NCI-H2029 treated with DMSO at 0.1 percent for 48 hours (cell line): ENCODE results near the gene LRIG2.
"Not testable (repeated sequence)": the region's sequence is repeated elsewhere in the genome, so short reads cannot be mapped to it uniquely, and the experiment has no call there.

Source experiments
- DNase-seq: peaks from one replicate; lab custom pipeline; 2025; lab: John Stamatoyannopoulos, UW

Gene LRIG2

GRCh38 chr1:113129529-113130185, 56.7 kb downstream of the LRIG2 start:
- DNase-seq, result no peak

DNA sequence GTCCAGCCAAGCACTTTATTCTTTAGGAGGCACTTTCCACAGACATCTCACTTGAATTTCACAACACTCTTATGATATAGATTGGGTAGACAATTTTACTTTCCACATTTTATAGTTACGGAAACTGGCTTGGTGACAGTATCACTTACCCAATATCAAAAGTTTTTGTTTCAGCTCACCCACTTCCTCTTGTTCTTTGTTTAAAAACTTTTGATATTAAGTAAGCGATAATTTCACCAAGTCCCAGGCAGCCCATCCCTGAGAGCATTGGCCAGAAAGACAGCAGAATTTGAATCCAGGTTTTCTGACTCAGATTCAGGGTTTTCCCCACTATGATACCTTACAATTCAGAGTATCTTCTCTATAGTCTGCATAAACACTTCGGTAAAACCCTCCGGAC, 60.0 kb downstream of the LRIG2 start:
- DNase-seq, result no peak

DNA sequence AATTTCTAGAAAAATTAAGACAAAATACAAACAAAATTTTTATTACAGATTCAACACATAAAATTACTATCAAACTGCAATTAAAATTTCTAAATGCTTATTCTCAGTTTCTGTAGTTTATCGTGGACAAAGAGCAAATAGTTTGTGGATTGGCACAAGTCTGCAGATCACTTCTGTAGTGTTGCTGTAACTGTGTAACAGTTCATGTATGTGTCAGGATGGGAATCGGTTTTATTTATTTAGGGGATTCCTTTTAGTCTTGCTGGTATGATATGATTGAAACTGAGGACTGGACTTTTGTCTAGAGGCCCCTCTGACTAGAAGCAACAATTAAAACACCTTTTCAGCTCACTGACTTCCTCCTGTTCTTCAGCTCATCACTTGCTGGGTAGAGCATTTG, 60.8 kb downstream of the LRIG2 start:
- no peak for DNase-seq

- no peak for DNase-seq
These were observed 62.5 kb downstream of the LRIG2 start for GRCh38 chr1:113135460-113135859.

DNA sequence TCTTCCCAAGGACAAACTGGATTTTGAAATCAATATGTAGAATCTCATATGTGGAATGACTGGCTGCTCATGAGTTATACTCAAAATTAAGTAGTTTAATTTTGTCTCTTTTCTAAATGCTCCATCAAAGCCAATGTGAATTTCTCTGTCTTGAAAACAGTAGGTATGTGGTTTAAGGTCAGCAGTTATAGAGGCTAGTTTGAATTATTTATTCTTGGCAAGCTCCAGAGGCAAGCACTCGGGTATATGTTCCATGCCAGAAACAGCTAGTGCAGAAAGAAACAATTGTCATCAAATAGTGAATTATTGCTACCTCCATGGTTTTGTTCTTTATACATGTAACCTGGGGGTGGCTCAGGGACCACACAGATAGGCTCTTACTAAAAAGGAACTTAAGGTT, 63.5 kb downstream of the LRIG2 start:
- DNase-seq, result no peak

DNA sequence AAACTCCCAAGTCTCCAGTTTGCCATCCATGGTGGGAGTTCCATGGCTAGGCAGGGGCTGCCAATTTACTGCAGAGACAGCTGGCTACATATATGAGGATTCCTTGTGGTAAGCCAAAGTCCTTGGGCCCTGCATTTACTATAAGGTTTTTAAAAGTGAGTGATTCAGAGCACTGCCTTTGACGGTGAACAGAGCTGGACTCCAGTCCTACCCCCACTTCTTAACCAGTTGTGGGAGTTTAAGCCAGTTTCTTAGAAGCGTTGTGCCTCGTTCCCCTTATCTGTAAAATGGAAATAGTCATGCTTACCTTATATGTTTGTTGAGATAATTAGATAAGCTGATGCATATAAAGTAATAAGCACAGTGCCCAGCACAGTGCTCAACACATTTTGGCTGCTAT, 64.6 kb downstream of the LRIG2 start:
- no peak for DNase-seq

DNA sequence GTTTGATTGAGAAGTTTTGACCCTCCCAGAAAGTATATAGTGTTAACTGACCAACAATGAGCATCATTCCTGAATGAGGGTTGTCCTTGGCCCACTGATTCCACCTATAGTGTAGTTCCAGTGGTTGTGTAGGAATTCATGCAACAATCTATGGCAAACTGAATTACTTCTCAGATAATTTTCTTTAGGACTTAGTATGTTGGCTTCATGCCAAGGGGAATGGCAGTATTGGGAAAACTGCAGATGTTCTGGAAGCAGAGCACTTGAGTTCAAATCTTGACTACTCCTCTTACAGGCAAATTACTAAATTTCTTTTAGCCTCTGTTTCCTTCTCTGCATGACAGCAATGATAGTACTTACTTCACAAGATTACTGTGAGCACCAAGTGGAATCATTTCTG, 65.8 kb downstream of the LRIG2 start:
- no peak for DNase-seq

DNA sequence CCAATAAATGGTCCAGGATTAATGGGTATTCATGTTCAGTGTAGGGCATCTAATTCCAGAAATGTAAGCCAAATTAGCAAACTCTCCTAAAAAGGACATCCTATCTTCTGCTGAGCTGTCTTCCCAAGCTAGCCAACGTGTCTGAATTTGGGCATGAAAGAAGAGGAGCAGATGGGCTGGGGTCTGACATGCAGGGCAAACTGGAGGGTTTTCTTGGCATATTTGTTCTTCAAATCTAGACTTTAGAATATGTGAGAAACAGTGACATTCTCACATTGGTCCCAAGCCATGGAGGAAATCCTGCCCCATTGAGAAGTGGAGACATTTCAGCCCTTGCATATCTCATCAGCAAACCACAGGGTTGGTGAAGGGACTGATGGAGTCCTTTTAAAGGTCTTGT, 67.2 kb downstream of the LRIG2 start:
- no peak for DNase-seq

DNA sequence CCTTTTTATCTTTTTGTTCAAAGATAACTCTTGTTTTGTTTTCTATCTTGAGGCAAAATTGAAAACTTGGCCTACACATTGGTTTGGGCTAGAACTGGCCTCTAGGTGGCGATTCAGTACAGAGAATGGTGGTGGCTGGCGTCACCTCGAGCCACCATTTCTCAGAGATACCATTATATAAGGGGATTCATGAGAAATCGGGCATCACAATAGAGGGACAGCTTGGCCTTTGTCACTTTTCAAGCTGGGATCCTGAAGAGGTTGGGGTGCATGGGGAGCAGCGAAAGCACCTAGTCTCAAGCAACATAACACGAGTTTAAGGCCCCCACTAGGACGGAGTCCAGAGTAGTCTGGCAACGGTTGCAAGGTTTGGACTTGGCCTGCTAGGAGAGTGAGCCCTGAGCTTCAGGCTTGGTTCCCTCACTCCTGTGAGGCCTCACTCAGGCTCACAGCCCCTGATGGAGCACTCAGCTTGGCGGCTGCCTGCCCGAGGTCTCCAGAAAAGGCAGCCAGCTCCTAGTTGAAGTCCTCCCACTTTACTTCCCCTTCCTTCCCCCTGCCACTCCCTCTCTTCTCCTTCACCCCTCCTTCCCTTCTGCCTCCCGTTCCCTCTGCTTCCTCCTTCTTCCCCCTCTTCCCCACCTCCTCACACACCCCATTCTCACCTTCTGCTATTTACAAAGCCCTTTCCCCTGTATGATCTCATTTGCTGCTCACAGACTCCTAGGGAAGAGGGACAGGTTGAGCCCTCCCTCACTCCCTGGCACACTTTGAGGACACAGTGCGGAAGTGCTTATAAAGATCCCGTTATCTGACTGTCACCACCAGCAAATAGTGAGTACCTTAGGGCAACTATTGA, 67.8 kb downstream of the LRIG2 start:
- DNase-seq, result peak; percentile 4

DNA sequence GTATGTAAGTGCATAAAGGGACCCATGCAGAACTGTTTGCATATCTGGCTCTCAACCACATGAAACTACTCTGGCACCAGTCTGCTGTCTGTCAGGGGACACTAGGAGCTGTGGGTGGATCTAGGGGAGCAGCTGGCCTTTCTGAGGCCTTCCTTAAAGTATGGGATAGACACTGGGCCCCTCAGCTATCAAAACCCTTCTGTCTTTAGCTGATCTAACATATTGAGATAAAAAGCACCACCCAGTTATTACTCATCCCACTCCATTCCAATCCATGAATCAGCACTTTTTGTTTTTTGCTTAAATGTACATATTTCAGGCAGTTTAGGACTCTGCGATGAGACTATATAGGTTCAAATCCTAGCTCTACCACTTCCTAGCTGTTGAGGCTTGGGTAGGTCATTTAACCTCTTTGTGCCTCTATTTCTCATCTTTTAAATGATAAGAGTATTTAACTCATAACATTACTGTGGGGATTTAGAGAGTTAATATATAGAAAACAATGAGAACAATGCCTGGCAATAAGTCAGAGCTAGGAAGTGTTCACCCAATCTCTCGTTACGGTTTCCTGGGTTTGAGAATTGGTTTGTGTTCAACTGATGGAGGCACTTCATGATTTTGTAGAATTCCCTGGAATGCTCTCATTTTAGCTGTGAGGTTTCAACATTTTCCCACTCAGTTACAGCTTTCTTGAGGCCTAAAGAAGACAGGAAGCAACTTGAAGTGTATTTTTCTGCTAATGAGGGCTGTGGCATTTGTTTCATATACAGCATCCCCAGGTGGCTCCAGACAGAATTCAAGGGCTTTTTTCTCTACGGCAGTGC, 68.9 kb downstream of the LRIG2 start:
- DNase-seq, result no peak

- no peak for DNase-seq
These were observed 69.8 kb downstream of the LRIG2 start for GRCh38 chr1:113142791-113143190.

GRCh38 chr1:113146242-113147072, 73.5 kb downstream of the LRIG2 start:
- DNase-seq, result no peak

DNA sequence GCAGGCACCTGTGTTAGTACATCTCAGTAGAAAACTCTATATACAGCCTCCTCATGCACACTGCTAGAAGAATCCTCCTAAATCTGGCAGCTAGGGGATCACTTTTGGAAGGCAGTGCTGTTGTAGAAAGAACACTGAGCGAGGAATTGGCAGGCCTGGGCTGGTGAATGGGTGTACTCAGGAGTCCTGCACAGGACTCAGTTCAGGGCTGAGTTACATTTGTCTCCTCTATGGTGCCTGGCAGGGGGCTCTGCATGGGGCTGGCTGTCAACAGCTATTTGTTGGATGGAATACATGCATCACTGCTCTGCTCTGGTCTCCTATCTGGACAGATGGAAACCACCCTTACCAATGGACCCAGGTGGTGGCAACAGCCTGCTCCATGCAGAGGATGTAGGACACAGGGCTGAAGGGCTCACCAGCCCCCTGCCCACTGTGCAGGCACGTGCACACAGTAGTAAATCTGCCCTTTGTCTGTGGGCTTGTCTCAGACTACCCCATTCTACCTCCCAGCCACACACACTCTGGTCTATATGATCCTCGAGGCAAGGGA, 74.2 kb downstream of the LRIG2 start:
- no peak for DNase-seq

DNA sequence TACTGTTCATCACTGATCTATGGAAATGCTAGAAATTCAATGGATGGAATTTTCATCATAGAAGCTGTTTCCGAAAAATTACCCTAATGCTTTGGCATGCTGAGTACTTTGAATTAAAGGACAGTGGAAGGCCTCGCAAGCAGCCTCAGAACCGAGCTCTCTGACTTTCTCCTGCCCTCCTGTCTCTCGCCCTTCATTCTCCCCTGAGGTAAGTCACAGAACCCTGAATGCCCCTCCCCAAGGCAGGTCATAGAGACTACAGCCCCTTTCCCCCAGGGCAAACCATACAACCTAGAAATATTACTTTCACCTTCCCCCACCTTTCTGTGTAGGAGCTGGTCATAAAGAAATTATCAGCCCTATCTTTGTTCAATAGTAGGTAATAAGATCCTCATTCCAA, 74.8 kb downstream of the LRIG2 start:
- no peak for DNase-seq

DNA sequence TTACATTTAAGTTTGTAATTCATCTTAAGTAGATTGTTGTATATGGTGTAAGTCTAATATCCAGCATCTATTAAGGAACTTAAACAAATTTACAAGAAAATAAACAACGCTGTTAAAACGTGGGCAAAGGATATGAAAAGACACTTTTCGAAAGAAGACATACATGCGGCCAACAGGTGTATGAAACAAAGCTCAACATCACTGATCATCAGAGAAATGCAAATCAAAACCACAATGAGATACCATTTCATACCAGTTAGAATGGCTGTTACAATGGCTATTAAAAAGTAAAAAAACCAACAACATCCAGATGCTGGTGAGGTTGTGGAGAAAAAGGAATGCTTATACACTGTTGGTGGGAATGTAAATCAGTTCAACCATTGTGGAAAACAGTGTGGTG, 77.5 kb downstream of the LRIG2 start:
- not testable (repeated sequence) for DNase-seq

GRCh38 chr1:113153116-113153803, 80.3 kb downstream of the LRIG2 start:
- no peak for DNase-seq

GRCh38 chr1:113156368-113156767, 83.4 kb downstream of the LRIG2 start:
- DNase-seq, result no peak

- not testable (repeated sequence) for DNase-seq
These were observed 85.7 kb downstream of the LRIG2 start for GRCh38 chr1:113158743-113159142.

DNA sequence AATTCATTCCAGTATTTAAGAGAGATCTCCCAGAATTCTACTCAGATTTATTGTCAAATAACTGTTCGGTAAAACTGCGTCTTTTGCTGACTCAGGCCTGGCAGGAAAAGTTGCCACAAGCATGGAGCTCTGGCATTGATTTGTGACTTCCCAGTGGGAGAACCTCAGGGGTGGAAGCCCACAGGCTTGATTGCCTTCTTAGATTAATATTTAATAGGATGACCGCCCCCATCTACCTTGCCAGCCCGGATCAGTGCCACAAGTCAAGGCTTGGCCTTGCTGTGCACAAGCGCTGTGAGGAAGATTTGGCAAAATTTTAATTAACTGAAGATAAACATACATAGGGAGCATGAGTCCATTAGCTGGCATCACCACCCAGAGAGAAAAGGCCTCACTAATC, 93.5 kb downstream of the LRIG2 start:
- no peak for DNase-seq

DNA sequence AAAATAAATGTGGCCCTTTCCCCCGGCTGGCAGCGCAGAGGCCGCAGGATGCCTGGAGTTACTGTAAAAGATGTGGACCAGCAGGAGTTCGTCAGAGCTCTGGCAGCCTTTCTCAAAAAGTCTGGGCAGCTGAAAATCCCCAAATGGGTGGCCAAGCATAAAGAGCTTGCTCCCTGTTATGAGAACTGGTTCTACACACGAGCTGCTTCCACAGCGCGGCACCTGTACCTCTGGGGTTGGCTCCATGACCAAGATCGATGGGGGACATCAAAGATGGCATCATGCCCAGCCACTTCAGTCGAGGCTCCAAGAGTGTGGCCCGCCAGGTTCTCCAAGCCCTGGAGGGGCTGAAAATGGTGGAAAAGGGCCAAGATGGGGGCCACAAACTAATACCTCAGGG, 95.9 kb downstream of the LRIG2 start:
- DNase-seq, result no peak

GRCh38 chr1:113169591-113169990, 96.6 kb downstream of the LRIG2 start:
- DNase-seq, result no peak
